HepG2 (cell line): ENCODE results near the gene MKRN1. TPM values are rescaled to one million over a fixed set of nuclear protein-coding genes. Genes with fewer than 3 reads are reported as not detected.

ENCODE experiments used
- ARID2 ChIP-seq: sonication (generic); formaldehyde crosslinking; IDR thresholded peaks from 2 replicates; pipeline ENCODE4 v1.8.1; 2022; ENCODE audit warnings: mild to moderate bottlenecking, missing genetic modification reagents, borderline replicate concordance
- ARNT ChIP-seq: fragments of 450-650 bp; IDR thresholded peaks from 2 replicates; pipeline ENCODE4 v1.6.1; 2017
- CBX5 ChIP-seq: sonication (generic); formaldehyde crosslinking; IDR thresholded peaks from 2 replicates; pipeline ENCODE4 v1.4.0; 2020; ENCODE audit warnings: missing genetic modification reagents, borderline replicate concordance
- CCAR2 ChIP-seq: fragments of 200-400 bp; formaldehyde crosslinking; optimal IDR thresholded peaks from 2 replicates; pipeline ENCODE3; 2018; ENCODE audit warnings: low read depth, mild to moderate bottlenecking, low read length, moderate library complexity
- ERF ChIP-seq: IDR thresholded peaks from 2 replicates; pipeline ENCODE4 v1.6.1; 2018; ENCODE audit warnings: missing biosample characterization, missing genetic modification reagents
- FOSL1 ChIP-seq: sonication (generic); formaldehyde crosslinking; IDR thresholded peaks from 2 replicates; pipeline ENCODE4 v1.9.0; 2021; ENCODE audit warnings: missing genetic modification reagents, borderline replicate concordance
- RCOR2 ChIP-seq: IDR thresholded peaks from 2 replicates; pipeline ENCODE4 v1.6.1; 2016; ENCODE audit warnings: missing biosample characterization, missing genetic modification reagents
- RFXAP ChIP-seq: sonication (generic); formaldehyde crosslinking; IDR thresholded peaks from 2 replicates; pipeline ENCODE4 v1.4.0; 2020; ENCODE audit warnings: missing genetic modification reagents, borderline replicate concordance
- SIX1 ChIP-seq: sonication (generic); formaldehyde crosslinking; IDR thresholded peaks from 2 replicates; pipeline ENCODE4 v1.4.0; 2020; ENCODE audit warnings: missing genetic modification reagents, borderline replicate concordance
- SMC3 ChIP-seq: IDR thresholded peaks from 2 replicates; pipeline ENCODE4 v1.6.1; 2011; ENCODE audit warnings: low read length, improper control_type of control experiment
- ZNF484 ChIP-seq: sonication (generic); formaldehyde crosslinking; IDR thresholded peaks from 2 replicates; pipeline ENCODE4 v1.5.1; 2020; ENCODE audit warnings: mild to moderate bottlenecking, low read depth, missing genetic modification reagents, borderline replicate concordance
- ZNF614 ChIP-seq: IDR thresholded peaks from 2 replicates; pipeline ENCODE4 v1.6.1; 2018; ENCODE audit warnings: missing biosample characterization, missing genetic modification reagents, inconsistent platforms, borderline replicate concordance
- ZNF770 ChIP-seq: sonication (generic); formaldehyde crosslinking; IDR thresholded peaks from 2 replicates; pipeline ENCODE4 v1.5.0; 2020; ENCODE audit warnings: mild to moderate bottlenecking, missing genetic modification reagents
- polyA plus RNA-seq, 8 experiments: library from polyadenylated mRNA; depleted of rRNA in 3 of 8; stranded (reverse) in 7 of 8; unstranded in 1 of 8; fragments of >200 nt; fragmentation: Illumina TruSeq in 4 of 8; extraction: Trizol in 4 of 8; gene quantifications; 2 replicates each; pipeline versions ENCODE4 v1.2.1 to v1.2.3, GENCODE V29; 2011 to 2016; ENCODE audit warnings: low read depth in 4 of 8, missing spikeins in 1 of 8, mixed read lengths in 1 of 8; ENCODE audit not compliant: insufficient read depth in 1 of 8
- total RNA-seq, 5 experiments: library from RNA; depleted of rRNA; stranded (reverse); fragments of >200 nt; fragmentation: Illumina TruSeq; extraction: Trizol; gene quantifications; 2 replicates each; pipeline ENCODE4 v1.2.3, GENCODE V29; 2016; ENCODE audit warnings: low read depth in 1 of 5
- TF ChIP-seq, protein P1 (sequence below): sonication (generic); formaldehyde crosslinking; IDR thresholded peaks from 2 replicates; pipeline ENCODE4 v1.5.0; 2020; ENCODE audit warnings: mild to moderate bottlenecking, missing genetic modification reagents, moderate library complexity
- TF ChIP-seq, protein P2 (sequence below): sonication (generic); formaldehyde crosslinking; IDR thresholded peaks from 2 replicates; pipeline ENCODE4 v1.4.0; 2020; ENCODE audit warnings: mild to moderate bottlenecking, missing genetic modification reagents
- TF ChIP-seq, protein P3 (sequence below): sonication (generic); formaldehyde crosslinking; IDR thresholded peaks from 2 replicates; pipeline ENCODE4 v1.5.0; 2020; ENCODE audit warnings: mild to moderate bottlenecking, missing genetic modification reagents, borderline replicate concordance

MKRN1 gene
- total and polyA plus RNA-seq, 2 of the 13 experiments (the other 11 are each of a cell fraction or from before 2014, with no cell fraction given), result 28.5 to 32.8 TPM

- TF ChIP-seq, protein P1, sequence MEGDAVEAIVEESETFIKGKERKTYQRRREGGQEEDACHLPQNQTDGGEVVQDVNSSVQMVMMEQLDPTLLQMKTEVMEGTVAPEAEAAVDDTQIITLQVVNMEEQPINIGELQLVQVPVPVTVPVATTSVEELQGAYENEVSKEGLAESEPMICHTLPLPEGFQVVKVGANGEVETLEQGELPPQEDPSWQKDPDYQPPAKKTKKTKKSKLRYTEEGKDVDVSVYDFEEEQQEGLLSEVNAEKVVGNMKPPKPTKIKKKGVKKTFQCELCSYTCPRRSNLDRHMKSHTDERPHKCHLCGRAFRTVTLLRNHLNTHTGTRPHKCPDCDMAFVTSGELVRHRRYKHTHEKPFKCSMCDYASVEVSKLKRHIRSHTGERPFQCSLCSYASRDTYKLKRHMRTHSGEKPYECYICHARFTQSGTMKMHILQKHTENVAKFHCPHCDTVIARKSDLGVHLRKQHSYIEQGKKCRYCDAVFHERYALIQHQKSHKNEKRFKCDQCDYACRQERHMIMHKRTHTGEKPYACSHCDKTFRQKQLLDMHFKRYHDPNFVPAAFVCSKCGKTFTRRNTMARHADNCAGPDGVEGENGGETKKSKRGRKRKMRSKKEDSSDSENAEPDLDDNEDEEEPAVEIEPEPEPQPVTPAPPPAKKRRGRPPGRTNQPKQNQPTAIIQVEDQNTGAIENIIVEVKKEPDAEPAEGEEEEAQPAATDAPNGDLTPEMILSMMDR (CRISPR knock-in tag), result peak; percentile 98
- peak; percentile 76 for TF ChIP-seq CBX5
- peak; percentile 92 for TF ChIP-seq ZNF770 (CRISPR knock-in tag)
- TF ChIP-seq FOSL1 (CRISPR knock-in tag), result no peak
- TF ChIP-seq, protein P2, sequence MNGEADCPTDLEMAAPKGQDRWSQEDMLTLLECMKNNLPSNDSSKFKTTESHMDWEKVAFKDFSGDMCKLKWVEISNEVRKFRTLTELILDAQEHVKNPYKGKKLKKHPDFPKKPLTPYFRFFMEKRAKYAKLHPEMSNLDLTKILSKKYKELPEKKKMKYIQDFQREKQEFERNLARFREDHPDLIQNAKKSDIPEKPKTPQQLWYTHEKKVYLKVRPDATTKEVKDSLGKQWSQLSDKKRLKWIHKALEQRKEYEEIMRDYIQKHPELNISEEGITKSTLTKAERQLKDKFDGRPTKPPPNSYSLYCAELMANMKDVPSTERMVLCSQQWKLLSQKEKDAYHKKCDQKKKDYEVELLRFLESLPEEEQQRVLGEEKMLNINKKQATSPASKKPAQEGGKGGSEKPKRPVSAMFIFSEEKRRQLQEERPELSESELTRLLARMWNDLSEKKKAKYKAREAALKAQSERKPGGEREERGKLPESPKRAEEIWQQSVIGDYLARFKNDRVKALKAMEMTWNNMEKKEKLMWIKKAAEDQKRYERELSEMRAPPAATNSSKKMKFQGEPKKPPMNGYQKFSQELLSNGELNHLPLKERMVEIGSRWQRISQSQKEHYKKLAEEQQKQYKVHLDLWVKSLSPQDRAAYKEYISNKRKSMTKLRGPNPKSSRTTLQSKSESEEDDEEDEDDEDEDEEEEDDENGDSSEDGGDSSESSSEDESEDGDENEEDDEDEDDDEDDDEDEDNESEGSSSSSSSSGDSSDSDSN (CRISPR knock-in tag), result peak; percentile 75
- 0 out of 2 replicates have a peak, but pooled peaks have one; percentile 32 for TF ChIP-seq ZNF614 (CRISPR knock-in tag)
- peak; percentile 25; the same call in 1 of the 2 replicates for TF ChIP-seq RFXAP (CRISPR knock-in tag)
- peak; percentile 99 for TF ChIP-seq SMC3
- no peak for TF ChIP-seq RCOR2 (CRISPR knock-in tag)
- no peak for TF ChIP-seq CCAR2
- no peak for TF ChIP-seq ZNF484
- TF ChIP-seq ERF (CRISPR knock-in tag), result peak; percentile 62; the same call in 1 of the 2 replicates
- 0 out of 2 replicates have a peak, but pooled peaks have one; percentile 31 for TF ChIP-seq SIX1
- TF ChIP-seq ARNT, result no peak
- TF ChIP-seq, protein P3, sequence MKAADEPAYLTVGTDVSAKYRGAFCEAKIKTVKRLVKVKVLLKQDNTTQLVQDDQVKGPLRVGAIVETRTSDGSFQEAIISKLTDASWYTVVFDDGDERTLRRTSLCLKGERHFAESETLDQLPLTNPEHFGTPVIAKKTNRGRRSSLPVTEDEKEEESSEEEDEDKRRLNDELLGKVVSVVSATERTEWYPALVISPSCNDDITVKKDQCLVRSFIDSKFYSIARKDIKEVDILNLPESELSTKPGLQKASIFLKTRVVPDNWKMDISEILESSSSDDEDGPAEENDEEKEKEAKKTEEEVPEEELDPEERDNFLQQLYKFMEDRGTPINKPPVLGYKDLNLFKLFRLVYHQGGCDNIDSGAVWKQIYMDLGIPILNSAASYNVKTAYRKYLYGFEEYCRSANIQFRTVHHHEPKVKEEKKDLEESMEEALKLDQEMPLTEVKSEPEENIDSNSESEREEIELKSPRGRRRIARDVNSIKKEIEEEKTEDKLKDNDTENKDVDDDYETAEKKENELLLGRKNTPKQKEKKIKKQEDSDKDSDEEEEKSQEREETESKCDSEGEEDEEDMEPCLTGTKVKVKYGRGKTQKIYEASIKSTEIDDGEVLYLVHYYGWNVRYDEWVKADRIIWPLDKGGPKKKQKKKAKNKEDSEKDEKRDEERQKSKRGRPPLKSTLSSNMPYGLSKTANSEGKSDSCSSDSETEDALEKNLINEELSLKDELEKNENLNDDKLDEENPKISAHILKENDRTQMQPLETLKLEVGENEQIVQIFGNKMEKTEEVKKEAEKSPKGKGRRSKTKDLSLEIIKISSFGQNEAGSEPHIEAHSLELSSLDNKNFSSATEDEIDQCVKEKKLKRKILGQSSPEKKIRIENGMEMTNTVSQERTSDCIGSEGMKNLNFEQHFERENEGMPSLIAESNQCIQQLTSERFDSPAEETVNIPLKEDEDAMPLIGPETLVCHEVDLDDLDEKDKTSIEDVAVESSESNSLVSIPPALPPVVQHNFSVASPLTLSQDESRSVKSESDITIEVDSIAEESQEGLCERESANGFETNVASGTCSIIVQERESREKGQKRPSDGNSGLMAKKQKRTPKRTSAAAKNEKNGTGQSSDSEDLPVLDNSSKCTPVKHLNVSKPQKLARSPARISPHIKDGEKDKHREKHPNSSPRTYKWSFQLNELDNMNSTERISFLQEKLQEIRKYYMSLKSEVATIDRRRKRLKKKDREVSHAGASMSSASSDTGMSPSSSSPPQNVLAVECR (CRISPR knock-in tag), result no peak; the same call in 1 of the 2 replicates
- no peak for TF ChIP-seq ARID2
Observed at GRCh38 chr7:140517546-140518369, 38.5 kb upstream of the MKRN1 start (continued).
